Measurements from ENCODE around the gene KRTAP5-3.
"Not testable (repeated sequence)": the region's sequence is repeated elsewhere in the genome, so short reads cannot be mapped to it uniquely, and the experiment has no call there.

The KRTAP5-3 gene

GRCh38 chr11:1600626-1601025 lies 7.6 kb downstream of the KRTAP5-3 start:
- H3K4me2 ChIP-seq (ENCODE audit: low read depth, low read length, poor library complexity, severe bottlenecking): no peak overlapping the region
- H3K79me2 ChIP-seq (ENCODE audit: insufficient read depth, low read length): no peaks in the 10 kb centered on the region
- TF ChIP-seq EZH2phosphoT487 (IDR thresholded peaks at IDR 0.05; ENCODE audit: borderline replicate concordance) (no peak), CTCF (conservative IDR thresholded peaks at IDR 0.05; ENCODE audit: low read length) (no peak)

GRCh38 chr11:1598816-1599215 lies 9.4 kb downstream of the KRTAP5-3 start:
- Histone ChIP-seq H3K9me3 (ENCODE audit: insufficient read depth, low read depth, low read length) (no peaks in the 10 kb centered on the region), H3K4me1 (ENCODE audit: insufficient read depth, low read length, poor library complexity, severe bottlenecking) (no peaks in the 10 kb centered on the region), H3K79me2 (ENCODE audit: insufficient read depth, low read length) (no peaks in the 10 kb centered on the region), H3K9me2 (replicated peaks; ENCODE audit: low read depth, low read length) (no peaks in the 10 kb centered on the region), H3F3A (ENCODE audit: low read depth) (no peaks in the 10 kb centered on the region), H4K20me1 (ENCODE audit: insufficient read depth, low read length, poor library complexity, severe bottlenecking) (no peaks in the 10 kb centered on the region), H3K36me3 (ENCODE audit: insufficient read depth, low read length) (no peaks in the 10 kb centered on the region), H3K9ac (ENCODE audit: low read depth, low read length, poor library complexity, severe bottlenecking) (no peak overlapping the region), H3K4me3 (ENCODE audit: low read length, poor library complexity, severe bottlenecking) (no peak overlapping the region), H3K27me3 (ENCODE audit: insufficient read depth, low read length, poor library complexity, severe bottlenecking) (no peaks in the 10 kb centered on the region), H3K4me2 (ENCODE audit: low read depth, low read length, poor library complexity, severe bottlenecking) (no peak overlapping the region), H2AFZ (ENCODE audit: low read length) (no peak overlapping the region)
- TF ChIP-seq EZH2phosphoT487 (IDR thresholded peaks at IDR 0.05; ENCODE audit: borderline replicate concordance): no peak
- no peak for TF ChIP-seq CTCF (conservative IDR thresholded peaks at IDR 0.05; ENCODE audit: low read length)

More at GRCh38 chr11:1600626-1601025, 7.6 kb downstream of the KRTAP5-3 start:
- no peaks in the 10 kb centered on the region for H3K4me1 ChIP-seq (ENCODE audit: insufficient read depth, low read length, poor library complexity, severe bottlenecking)
- no peaks in the 10 kb centered on the region for H3F3A ChIP-seq (ENCODE audit: low read depth)
- H3K9me2 ChIP-seq (replicated peaks; ENCODE audit: low read depth, low read length): no peaks in the 10 kb centered on the region
- H3K4me3 ChIP-seq (ENCODE audit: low read length, poor library complexity, severe bottlenecking): no peak overlapping the region
- no peaks in the 10 kb centered on the region for H3K36me3 ChIP-seq (ENCODE audit: insufficient read depth, low read length)
- H4K20me1 ChIP-seq (ENCODE audit: insufficient read depth, low read length, poor library complexity, severe bottlenecking): no peaks in the 10 kb centered on the region
- no peaks in the 10 kb centered on the region for H3K9me3 ChIP-seq (ENCODE audit: insufficient read depth, low read depth, low read length)
- H3K27me3 ChIP-seq (ENCODE audit: insufficient read depth, low read length, poor library complexity, severe bottlenecking): no peaks in the 10 kb centered on the region
- no peak overlapping the region for H2AFZ ChIP-seq (ENCODE audit: low read length)
- H3K9ac ChIP-seq (ENCODE audit: low read depth, low read length, poor library complexity, severe bottlenecking): no peak overlapping the region

- H3F3A ChIP-seq (ENCODE audit: low read depth): not testable (repeated sequence)
Observed at GRCh38 chr11:1598406-1598805, 9.9 kb downstream of the KRTAP5-3 start.

GRCh38 chr11:1597994-1598380 lies 10.3 kb downstream of the KRTAP5-3 start, which contains the start of gene KRTAP5-2:
TSS of gene KRTAP5-2 (minus strand) at chr11:1598294. CDS start at chr11:1598250, 44 bp downstream.
- no peak within 1 kb of the TSS for H2AFZ ChIP-seq (ENCODE audit: low read length)

More at GRCh38 chr11:1598406-1598805, 9.9 kb downstream of the KRTAP5-3 start:
- H3K4me2 ChIP-seq (ENCODE audit: low read depth, low read length, poor library complexity, severe bottlenecking); H3K79me2 ChIP-seq (ENCODE audit: insufficient read depth, low read length); H3K4me3 ChIP-seq (ENCODE audit: low read length, poor library complexity, severe bottlenecking); H3K9me3 ChIP-seq (ENCODE audit: insufficient read depth, low read depth, low read length); H3K4me1 ChIP-seq (ENCODE audit: insufficient read depth, low read length, poor library complexity, severe bottlenecking); H3K36me3 ChIP-seq (ENCODE audit: insufficient read depth, low read length); H3K9ac ChIP-seq (ENCODE audit: low read depth, low read length, poor library complexity, severe bottlenecking); H3K9me2 ChIP-seq (replicated peaks; ENCODE audit: low read depth, low read length); H2AFZ ChIP-seq (ENCODE audit: low read length); H4K20me1 ChIP-seq (ENCODE audit: insufficient read depth, low read length, poor library complexity, severe bottlenecking); H3K27me3 ChIP-seq (ENCODE audit: insufficient read depth, low read length, poor library complexity, severe bottlenecking): not testable (repeated sequence)

More at GRCh38 chr11:1597994-1598380, 10.3 kb downstream of the KRTAP5-3 start, which contains the start of gene KRTAP5-2:
- no peaks in the 10 kb centered on the region for H4K20me1 ChIP-seq (ENCODE audit: insufficient read depth, low read length, poor library complexity, severe bottlenecking)
- no peak within 1 kb of the TSS for H3K4me2 ChIP-seq (ENCODE audit: low read depth, low read length, poor library complexity, severe bottlenecking)
- H3K36me3 ChIP-seq (ENCODE audit: insufficient read depth, low read length): no peaks in the 10 kb centered on the region
- no peak within 1 kb of the TSS for H3K9ac ChIP-seq (ENCODE audit: low read depth, low read length, poor library complexity, severe bottlenecking)
- no peaks in the 10 kb centered on the region for H3K27me3 ChIP-seq (ENCODE audit: insufficient read depth, low read length, poor library complexity, severe bottlenecking)
- H3K4me1 ChIP-seq (ENCODE audit: insufficient read depth, low read length, poor library complexity, severe bottlenecking): no peaks in the 10 kb centered on the region
- no peaks in the 10 kb centered on the region for H3K9me2 ChIP-seq (replicated peaks; ENCODE audit: low read depth, low read length)
- H3K9me3 ChIP-seq (ENCODE audit: insufficient read depth, low read depth, low read length): no peaks in the 10 kb centered on the region
- no peaks in the 10 kb centered on the region for H3K79me2 ChIP-seq (ENCODE audit: insufficient read depth, low read length)
- H3K4me3 ChIP-seq (ENCODE audit: low read length, poor library complexity, severe bottlenecking): no peak within 1 kb of the TSS
- H3F3A ChIP-seq (ENCODE audit: low read depth): no peaks in the 10 kb centered on the region
- TF ChIP-seq CTCF (conservative IDR thresholded peaks at IDR 0.05; ENCODE audit: low read length) (no peak), EZH2phosphoT487 (IDR thresholded peaks at IDR 0.05; ENCODE audit: borderline replicate concordance) (no peak)

Measured in Loucy (cell line).